Fibroblast of skin of right biceps (primary cell): ENCODE data around the gene OTULIN.

ENCODE experiments used
- DNase-seq: peaks from one replicate; pipeline ENCODE4 v3.0.0-alpha.2; 2013

OTULIN gene

DNA sequence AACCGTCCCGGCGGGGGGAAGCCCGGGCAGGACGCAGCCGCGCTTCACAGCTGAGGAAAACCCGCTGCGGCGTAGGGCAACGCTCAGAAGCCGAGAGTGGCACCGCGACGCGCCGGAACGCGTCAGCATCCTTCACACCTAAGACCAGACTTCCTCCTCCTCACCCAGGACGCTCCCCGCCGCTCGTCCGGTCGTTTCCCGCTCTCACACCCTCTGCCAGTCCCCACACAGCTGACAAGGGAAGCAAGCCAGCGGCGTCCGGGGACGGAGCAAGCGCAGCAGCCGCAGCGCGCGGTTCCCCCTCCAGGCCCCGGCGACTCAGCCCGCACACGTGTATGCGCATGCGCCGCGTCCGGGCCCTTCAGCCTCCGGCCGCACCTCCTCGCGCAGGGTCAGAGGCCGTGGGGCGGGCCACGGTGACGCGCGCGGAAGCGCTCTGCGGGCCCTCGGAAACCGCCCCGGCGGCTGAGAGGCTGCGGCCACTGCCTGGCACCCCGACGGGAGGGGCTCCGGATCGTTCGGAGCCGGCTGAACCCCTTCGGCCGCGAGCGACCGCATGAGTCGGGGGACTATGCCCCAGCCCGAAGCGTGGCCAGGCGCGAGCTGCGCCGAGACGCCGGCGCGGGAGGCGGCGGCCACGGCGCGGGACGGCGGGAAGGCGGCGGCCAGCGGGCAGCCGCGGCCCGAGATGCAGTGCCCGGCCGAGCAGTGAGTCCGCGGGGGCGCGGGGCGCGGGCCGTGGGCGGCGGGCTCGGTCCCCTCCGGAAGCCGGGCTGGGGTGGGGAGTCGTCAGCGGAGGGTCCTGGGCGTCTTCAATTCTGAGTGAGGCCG is at the start of gene OTULIN:
TSS of gene OTULIN (plus strand) at position 449 of the 831 bp plus-strand sequence. CDS start at position 557, 108 bp downstream.
- peak; percentile 89 for DNase-seq

DNA sequence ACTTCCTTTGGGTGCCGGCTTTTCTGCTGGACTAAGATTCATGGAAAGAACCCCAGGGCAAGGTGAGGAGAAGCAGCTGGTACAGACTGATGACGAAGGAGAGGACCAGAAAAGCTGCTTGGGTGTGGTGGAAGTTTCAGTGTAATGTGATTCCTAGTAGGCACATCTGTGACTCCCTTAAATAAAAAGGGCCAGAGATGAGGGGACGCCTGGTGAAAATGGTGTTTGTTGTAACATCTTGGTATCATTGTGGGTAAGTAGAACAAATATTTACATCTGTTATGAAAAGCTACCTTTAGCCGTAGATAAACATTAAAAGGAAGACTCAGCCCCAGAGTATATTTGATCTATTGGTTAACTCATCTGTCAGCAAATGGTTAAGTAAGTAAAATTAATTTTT is 49.2 kb upstream of the OTULIN start:
- no peak for DNase-seq

DNA sequence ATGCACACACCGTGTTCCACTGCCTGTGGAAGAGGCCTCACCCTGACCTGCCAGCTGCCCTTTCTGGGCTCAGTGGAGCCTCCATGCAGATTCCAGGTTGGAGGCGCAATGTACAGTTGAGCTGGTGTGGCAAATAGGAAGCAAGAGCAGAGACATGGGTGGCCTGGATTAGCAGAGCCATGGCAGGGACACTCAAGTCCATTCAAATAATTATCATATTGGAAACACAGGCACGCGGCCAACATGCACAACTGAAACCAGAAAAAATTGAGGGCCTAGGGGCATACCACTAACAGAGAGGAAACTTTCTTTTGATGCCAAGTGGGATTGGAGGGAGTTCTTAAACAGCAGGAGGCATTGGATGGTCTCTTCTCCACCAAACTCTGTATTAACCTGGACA is 47.1 kb upstream of the OTULIN start:
- no peak for DNase-seq

DNA sequence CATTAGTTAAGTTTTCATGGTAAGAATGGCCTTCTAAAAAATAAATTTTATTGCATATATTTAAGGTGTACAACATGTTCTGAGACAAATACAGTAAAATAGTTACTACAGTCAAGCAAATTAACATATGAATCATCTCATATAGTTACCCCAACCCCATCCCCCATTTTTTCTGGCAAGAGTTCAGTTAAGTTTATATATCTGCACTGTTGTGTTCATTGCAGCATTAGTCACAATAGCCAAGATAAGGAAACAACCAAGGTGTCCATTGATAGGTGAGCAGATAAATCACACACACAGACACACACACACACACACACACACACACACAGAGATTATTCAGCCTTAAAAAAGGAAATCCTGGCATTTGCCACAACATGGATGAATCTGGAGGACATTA is 37.2 kb upstream of the OTULIN start:
- DNase-seq: no peak

DNA sequence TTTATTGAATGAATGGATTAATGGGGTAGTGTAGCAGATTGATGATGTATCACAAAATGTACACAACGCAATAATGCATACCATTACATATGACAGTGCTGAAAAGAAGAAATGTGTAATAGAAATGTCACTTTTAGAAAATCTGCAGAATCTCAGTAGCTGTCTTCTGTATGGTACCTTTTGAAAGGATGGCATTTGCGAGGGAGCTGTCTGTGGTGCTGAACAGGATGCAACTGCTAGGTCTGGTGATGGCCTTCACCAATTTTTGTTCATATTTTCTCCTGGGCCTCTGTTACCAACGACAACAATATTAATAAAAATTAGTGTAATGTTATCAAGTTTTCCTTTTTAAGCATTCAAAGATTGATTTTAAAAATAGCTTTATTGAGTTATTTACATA is 36.2 kb upstream of the OTULIN start:
- DNase-seq: peak; percentile 63

DNA sequence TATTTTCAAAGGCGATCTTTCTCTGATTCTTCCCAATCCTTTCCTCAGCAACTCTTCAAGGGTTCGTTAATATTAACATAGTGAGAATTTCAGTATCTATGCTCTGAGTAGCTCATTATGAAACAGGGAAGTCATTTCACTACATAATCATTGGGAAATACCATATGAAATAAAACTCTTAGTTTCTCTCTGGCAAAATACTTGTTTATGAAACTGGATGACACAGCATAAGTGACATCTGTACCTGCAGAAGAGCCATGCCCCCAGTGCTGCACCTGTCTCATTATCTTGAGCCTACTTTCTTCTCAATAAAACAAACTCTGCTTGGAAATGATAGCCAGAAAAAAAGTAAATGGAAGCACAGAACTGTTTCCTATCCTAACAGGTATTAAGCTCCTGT is 33.8 kb upstream of the OTULIN start:
- DNase-seq: no peak

DNA sequence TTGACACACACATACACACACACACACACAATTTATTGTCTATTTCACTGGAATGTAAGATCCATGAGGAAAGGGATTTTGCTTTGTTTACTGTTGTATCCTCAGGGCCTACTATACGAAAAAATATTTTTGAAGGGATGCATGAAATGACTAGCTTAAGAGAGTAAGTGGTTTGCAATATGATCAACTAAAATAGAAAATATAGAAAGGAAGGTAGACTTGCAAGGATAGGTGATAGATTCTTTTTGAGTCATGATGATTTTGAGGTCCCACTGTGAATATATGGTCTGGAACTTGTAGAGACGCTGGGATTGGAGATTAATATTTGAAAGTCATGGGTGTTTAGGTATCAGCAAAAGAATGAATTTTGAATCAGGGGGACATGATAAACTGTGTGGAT is 28.9 kb upstream of the OTULIN start:
- DNase-seq: no peak

DNA sequence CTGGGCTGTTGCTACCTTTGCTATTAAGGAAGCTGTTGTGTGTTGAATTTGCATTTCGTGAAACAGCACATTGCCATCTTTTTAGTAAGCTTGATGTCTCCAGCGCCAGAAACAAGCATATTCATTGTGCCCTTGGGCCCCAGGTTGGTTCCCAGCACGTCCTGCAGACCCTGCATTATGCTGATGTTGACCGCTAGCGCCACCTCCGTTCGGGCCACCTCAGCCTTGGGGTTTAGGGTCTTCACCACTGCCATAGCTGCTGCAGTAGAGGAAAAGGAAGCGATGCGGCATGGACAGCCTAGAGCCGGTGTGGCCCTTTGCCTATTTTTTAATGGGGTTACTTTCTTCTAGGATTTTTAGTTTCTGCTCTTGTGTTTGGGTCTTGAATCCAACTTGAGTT is 23.8 kb upstream of the OTULIN start:
- DNase-seq: no peak

DNA sequence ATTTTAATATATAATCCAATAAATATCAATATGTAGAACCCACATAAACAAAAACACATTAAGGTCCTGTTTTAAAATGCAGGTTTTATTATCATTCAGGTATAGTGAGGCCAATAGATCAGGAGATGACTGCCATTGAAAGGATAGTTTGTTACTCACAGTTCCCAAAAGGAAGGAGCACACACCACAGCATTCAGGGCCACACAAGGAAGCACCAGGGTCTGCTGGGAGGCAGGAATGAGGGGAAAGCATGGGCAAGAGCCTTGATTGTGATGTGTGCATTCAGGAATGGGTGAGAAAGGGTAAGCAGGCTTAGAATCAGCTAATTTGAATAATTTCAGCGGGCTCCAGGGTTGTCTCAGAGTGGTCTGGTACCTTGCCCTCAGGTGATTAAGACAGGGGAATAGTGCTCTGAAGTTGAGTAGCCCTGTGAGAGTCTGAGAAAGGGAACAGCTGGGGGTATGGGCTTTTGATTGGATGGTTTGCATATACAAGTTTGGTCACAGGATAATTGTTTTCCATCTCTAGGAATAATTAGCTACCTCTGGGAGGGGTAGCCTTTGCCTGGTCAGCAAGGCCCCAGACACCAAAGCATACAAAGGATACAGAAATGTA is 19.8 kb upstream of the OTULIN start:
- no peak for DNase-seq

DNA sequence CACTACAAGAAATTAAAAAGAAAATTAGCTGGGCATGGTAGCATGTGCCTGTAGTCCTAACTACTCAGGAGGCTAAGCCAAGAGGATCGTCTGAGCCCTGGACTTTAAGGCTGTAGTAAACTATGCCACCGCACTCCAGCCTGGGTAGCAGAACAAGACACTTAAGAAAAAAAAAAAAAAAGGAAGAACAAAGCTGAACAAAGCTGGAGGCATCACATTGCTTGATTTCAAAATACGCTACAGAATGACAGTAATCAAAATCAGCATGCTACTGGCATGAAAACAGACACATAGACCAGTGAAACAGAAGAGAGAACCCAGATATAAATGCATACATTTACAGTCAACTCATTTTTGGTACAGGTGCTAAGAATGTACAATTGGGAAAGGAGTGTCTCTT is 14.5 kb upstream of the OTULIN start:
- no peak for DNase-seq

DNA sequence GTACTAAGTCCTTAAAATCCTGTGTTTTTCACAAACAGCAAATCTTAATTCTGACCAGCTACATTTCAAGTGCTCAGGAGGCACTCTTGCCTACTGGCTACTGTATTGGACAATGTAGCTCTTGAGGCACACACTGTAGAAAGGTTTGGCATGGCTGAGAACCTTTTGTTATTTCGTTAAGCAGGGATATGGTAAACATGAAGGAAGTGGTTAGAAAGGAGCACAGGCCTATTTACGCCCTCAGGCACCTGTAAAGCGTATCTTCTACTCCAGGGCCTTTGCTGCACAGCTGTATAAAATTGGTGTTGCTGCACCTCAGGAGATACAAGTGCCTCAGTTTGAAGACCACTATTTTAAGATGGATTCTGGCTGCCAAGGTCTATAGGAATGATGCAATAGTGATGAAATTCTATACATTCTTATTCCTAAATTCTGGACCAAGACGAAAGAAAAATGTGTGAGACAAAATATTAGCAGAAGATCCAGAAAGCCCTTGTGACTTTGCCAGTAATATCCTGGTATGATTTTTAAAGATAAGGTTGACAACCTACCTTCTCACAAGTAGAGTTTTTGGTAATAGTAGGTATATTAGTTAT is 9.3 kb upstream of the OTULIN start:
- DNase-seq: no peak

DNA sequence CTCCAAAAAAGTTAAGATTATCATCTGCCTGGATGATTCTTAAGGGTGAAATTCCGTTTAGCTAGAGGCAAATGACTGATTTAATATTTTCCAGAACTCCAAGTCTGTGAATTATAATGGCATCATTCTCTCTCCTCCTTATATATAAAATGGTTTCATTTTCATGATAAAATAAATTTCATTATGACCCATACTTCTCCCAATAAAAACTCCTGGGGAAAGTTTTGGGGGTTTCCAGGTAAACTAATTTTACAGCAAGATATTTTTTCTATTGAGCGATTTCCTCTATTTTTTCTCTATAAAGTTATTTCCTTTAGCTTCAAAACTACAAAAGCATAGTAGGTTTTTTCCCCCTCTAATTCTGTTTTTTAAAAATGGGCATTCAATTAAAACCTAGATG is 7.6 kb upstream of the OTULIN start:
- no peak for DNase-seq

DNA sequence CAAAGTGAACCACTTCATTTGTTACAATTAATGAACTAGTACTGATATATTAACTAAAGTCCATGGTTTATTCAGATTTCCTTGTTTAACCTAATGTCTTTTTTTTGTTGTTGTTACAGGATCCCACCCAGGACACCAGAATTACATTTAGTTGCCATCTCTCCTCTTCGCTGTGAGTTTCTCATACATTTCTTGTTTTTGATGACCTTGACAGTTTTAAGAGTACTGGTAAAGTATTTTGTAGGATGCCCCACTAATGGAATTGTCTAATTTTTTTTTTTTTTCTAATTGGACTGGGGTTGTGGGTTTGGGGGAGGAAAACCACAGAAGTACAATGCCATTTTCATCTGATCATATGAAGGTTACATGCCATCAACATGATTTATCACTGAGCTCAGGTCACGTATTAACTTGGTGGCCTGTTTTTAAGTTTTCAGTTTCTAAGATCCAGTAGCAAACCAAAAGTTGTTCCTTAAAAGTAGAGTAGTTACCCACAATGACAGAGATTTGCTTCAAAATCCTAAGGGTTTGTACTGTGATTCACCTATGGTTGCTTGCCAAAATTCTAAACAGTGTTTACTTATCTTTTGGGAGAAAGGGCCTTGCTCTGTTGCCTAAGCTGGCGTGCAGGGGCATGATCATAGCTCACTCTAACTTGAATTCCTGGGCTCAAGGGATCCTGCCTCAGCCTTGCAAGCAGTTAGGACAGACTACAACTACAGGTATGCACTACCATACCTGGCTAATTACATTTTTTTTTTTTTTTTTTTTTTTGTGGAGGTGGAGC is 4.5 kb upstream of the OTULIN start:
- DNase-seq: peak; percentile 65

DNA sequence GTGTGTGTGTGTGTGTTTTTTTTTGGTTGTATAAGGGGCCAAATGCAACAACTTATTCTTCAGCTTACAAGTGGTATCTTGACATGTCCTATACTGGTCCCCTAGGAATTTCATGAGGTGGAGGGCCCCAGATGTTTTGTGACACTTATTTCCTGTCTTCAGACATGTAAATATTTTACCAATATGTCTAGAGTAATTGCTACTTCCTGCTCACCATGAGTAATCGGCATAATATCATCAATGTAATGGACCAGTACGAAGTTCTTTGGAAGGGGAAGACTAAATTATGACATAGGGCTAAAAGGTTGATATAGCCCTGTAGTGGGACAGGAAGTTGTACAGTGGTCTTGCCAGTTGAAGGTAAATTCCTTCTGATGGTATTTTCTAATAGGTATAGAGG is 3.7 kb upstream of the OTULIN start:
- no peak for DNase-seq

DNA sequence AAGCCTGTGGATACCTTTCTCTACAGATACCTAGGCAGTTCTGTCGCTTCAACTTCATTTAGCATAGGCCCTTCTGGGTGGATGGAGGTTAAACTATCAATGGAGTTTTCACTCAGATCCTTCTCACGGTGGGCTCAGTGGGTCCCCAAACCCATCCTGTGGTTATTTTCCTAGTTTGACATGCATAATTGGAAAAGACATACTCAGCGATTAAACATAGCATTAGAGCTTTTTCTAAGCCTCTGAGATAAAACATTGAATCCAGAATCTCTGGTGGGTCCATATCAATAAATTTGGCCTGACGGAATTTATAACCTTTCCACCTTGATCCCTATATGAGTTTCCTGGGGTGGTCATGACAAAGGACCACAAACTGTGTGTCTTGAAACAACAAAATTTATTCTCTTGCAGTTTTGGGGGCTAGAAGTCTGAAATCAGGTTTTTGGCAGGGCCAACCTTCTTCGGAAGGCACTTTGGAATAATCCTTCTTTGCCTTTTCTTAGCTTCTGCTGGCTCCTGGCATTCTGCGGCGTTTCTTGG is 1.7 kb upstream of the OTULIN start:
- DNase-seq: no peak

DNA sequence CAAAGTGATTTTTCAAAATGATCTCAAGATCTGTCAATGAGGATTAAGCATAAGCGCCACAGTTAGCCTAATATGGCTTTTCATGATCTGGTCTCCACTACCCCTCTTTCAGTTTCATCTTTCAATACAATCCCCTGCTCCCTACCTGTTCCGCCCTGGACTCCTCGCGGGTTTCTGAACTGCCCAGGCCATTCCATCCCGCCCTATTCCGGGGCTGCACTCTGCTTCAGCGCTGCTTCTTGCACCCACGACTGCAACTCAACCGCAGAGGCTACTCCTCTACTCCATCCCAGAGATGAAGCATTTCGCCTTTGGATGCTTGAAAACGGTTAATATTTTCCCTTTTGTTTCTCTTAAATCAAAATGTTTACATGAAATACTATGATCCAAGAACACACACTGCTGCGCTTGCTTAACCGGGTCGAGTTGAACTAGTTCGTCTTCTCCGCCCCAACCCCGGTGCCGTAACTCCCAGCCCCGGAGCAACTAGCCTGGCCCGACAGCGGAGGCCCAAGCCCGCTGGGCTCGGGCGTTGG is 716 bp upstream of the OTULIN start:
- peak; percentile 12 for DNase-seq

DNA sequence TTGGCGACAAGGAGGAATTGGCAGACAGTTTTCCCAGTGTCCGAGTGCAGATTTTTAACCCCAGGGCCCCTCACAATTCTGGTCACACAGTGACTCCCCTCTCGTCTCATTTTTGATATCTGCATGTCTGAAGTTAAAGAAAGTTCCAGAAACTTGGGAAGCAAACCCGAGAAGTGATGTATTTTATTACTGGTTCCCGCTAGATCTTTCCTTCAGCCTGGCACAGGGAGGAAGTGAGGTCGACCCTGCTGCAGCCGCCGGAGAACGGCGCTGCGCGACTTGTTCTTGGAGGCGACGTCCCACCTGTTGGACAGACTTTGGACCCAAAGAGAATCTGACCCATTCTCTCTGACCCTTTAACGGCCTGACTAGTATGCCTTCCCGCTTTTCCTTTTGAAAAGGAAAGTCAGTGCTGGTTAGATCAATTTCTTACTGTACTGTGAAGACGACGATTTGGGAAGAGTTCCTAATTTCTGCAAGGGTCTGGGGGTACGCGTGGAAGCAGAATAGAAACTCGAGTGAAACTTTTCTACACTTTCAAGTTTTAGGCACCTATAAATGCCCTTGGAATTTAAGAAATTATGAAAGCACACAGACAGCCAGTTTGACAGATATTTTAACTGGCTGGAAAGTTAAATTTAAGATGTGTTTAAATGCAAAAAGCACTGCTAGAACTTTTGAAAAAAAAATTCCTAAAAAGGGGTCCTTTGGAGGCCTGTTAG is 744 bp downstream of the OTULIN start:
- peak; percentile 11 for DNase-seq

DNA sequence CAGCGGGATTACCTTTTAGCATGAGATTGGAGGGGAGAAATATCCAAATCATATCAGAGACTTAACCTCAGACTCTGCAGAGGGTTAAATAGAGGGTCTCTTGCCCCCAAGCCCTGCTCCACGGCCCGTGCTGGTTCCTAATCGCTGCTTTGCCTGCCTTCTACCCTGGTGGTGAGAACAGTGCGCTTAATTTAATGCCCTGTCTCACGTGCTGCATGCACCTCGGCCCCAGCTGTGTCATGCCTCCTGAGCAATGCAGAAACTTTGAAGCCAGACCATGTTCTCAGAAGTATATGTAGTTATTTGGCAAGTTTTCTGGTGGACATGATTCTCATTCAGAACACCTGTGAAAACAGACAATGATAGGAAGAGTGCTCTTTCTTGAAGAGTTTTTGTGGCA is 1.4 kb downstream of the OTULIN start:
- DNase-seq: peak; percentile 30

DNA sequence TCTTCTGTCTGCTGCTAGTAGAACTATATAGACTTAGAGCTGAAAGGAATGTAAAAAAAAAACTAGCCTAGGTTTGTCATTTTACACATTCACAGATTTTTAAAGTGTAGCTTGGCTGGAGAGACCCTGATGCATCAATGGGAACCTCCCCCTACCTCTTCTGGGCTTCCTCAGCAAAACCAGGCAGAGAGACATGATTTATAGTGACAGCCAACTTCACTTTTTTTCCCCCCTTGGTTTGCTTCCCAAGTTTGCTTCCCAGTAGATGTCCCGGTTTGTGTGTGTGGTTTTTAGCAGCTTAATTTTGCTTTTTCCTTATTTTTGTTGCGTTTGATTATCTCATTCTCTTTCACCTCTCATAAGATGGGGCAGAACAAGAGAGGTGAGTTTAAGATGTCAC is 1.8 kb downstream of the OTULIN start:
- DNase-seq: no peak

DNA sequence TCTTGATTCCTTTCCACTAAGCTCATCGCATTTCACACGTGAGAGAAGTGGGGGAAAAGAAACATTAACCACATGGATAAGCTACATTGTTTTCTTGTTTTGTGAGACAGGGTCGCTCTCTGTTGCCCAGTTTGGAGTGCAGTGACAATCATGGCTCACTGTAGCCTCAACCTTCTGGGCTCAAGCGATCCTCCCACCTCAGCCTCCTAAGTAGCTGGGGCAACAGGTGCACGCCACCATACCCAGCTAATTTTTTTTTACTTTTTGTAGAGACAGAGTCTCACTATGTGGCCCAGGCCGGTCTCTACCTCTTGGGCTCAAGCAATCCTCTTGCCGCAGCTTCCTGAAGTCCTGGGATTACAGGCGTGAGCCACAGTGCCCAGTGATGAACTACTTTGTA is 2.8 kb downstream of the OTULIN start:
- no peak for DNase-seq

DNA sequence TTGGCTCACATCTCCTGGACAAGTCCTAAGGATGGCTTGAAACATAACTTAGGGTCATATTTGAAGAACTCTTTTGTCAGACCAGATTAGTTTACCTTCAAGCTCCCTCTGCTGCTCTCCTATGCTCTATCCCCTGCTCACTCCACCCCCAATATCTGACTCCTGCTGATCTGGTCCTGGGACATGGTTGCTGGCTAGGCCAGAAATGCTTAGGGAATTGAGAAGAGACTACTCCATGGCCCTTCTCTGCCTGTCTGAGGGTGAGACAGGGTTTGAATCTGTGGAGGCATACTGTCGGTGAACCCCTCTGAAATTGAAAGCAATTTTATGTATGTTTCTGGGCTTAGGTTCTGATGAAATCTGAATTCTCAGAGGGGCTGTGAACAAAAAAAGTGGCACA is 3.3 kb downstream of the OTULIN start:
- no peak for DNase-seq

DNA sequence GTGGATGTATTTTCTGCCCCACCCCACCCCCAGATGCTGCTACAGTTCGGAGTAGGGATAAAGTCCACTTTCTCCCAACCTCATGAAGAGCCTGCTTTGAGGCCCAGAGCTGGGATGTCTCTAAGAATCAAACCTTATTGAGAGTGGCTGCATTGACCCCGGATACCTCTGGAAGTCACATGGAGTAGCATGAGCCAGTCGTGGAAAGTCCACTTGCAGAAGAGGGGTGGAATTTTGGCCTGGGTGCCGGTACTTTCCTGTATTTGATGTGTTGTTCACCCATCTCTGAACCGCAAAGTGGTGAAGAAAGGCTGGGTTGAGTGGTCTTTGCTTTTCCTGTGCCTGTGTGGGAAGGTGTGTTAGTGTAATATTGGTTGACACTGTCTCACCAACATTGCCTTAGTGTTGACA is 3.7 kb downstream of the OTULIN start:
- no peak for DNase-seq
